GM13977 (cell line): ENCODE data around the gene LYAR.

Source experiments
- DNase-seq: peaks from one replicate; pipeline ENCODE4 v3.0.0; 2012; ENCODE audit warnings: low spot score
- CTCF ChIP-seq: IDR thresholded peaks from 2 replicates; pipeline ENCODE4 v1.5.1; 2012; ENCODE audit warnings: mild to moderate bottlenecking, control low read depth; ENCODE audit not compliant: insufficient read depth; ENCODE audit errors: extremely low read depth, missing control alignments
- in situ Hi-C: fragments of 300-500 bp; cut with MboI; formaldehyde crosslinking; loops from one replicate; pipeline ENCODE4 v1.12.0; 2022; ENCODE audit warnings: low sequenced_read_pairs, low pct_unique_long_range_greater_than_20kb, mixed read lengths, inconsistent platforms; ENCODE audit not compliant: unreplicated experiment

LYAR gene

GRCh38 chr4:4281787-4282186 lies 8.2 kb downstream of the LYAR start:
- in situ Hi-C loops: no loop called here
- TF ChIP-seq CTCF: no peak
- no peak for DNase-seq

- in situ Hi-C loops: no loop called here
- no peak for TF ChIP-seq CTCF
- DNase-seq: no peak
Measured at GRCh38 chr4:4277531-4277930, 12.4 kb downstream of the LYAR start.

- DNase-seq: no peak
- in situ Hi-C loops: no loop called here
- no peak for TF ChIP-seq CTCF
Measured at GRCh38 chr4:4274226-4274625, 15.7 kb downstream of the LYAR start.

- no peak for TF ChIP-seq CTCF
- no peak for DNase-seq
- in situ Hi-C loops: no loop called here
Measured at GRCh38 chr4:4271912-4272311, 18.0 kb downstream of the LYAR start.

- no peak for TF ChIP-seq CTCF
- DNase-seq: no peak
- in situ Hi-C loops: no loop called here
Measured at GRCh38 chr4:4270529-4270928, 19.4 kb downstream of the LYAR start.

- DNase-seq: no peak
- TF ChIP-seq CTCF: no peak
- in situ Hi-C loops: no loop called here
Measured at GRCh38 chr4:4269856-4270255, 20.1 kb downstream of the LYAR start.

- no peak for TF ChIP-seq CTCF
- DNase-seq: no peak
Measured at GRCh38 chr4:4269331-4269731, 20.6 kb downstream of the LYAR start.

More at GRCh38 chr4:4269331-4269731, 20.6 kb downstream of the LYAR start:
- in situ Hi-C loops: no loop called here
